Spleen (tissue), 11 donors: ENCODE results near the gene FAM204A. TPM values are rescaled to one million over a fixed set of nuclear protein-coding genes. Genes with fewer than 3 reads are reported as not detected.

ENCODE experiments used
- DNase-seq: peaks from one replicate; pipeline ENCODE4 v3.0.0-alpha.2; 2020
- H3K27ac ChIP-seq, 8 donors: fragments of 200-600 bp; sonication (generic) in 7 of 8; 1 replicate in 4 of 8; 2 replicates in 4 of 8; pipeline versions ENCODE4 v1.5.0 to v1.8.0; 2016 to 2021; ENCODE audit warnings: inconsistent platforms in 4 of 8, mild to moderate bottlenecking in 4 of 8, moderate library complexity in 1 of 8
- H3K27me3 ChIP-seq, 7 donors: fragments of 200-600 bp; sonication (generic) in 6 of 7; replicated peaks in 1 of 7; 1 replicate in 4 of 7; 2 replicates in 3 of 7; pipeline versions ENCODE4 v1.5.0 to v1.8.0; 2016 to 2021; ENCODE audit warnings: inconsistent platforms in 3 of 7, mild to moderate bottlenecking in 1 of 7
- H3K36me3 ChIP-seq, 6 donors: fragments of 200-600 bp; sonication (generic) in 5 of 6; 1 replicate in 4 of 6; 2 replicates in 2 of 6; pipeline versions ENCODE4 v1.5.0 to v1.8.0; 2016 to 2021; ENCODE audit warnings: inconsistent platforms in 2 of 6
- H3K4me1 ChIP-seq, 6 donors: fragments of 200-600 bp; sonication (generic) in 5 of 6; 1 replicate in 3 of 6; 2 replicates in 3 of 6; pipeline versions ENCODE4 v1.5.0 to v1.8.0; 2016 to 2021; ENCODE audit warnings: inconsistent platforms in 3 of 6
- H3K4me3 ChIP-seq, 8 donors: fragments of 200-600 bp; sonication (generic) in 7 of 8; 1 replicate in 4 of 8; 2 replicates in 4 of 8; pipeline versions ENCODE4 v1.5.0 to v1.8.0; 2016 to 2021; ENCODE audit warnings: inconsistent platforms in 4 of 8, mild to moderate bottlenecking in 4 of 8, moderate library complexity in 2 of 8
- H3K9me3 ChIP-seq, 8 donors: fragments of 200-600 bp; sonication (generic) in 7 of 8; 1 replicate in 4 of 8; 2 replicates in 4 of 8; pipeline versions ENCODE4 v1.5.0 to v1.8.0; 2016 to 2021; ENCODE audit warnings: inconsistent platforms in 4 of 8
- POLR2A ChIP-seq, 3 donors: fragments of 450-650 bp; IDR thresholded peaks; one replicate each; pipeline ENCODE4 v1.5.1; 2017; ENCODE audit warnings: antibody characterized with exemption in 3 of 3, mild to moderate bottlenecking in 1 of 3
- POLR2AphosphoS5 ChIP-seq, 3 donors: sonication (generic); formaldehyde crosslinking; IDR thresholded peaks; one replicate each; pipeline ENCODE4 v1.5.1; 2017; ENCODE audit warnings: antibody characterized with exemption in 3 of 3
- WGBS, 5 donors: extraction: QIAGEN DNeasy Blood & Tissue Kit in 3 of 5; methylation state at CpG; one replicate each; pipeline versions ENCODE4 v1.1.5 to v1.1.7; 2013 to 2018; 5-methylcytosine and 5-hydroxymethylcytosine counted together
- intact Hi-C: fragments of 100-400 bp; cut with DNase I; formaldehyde crosslinking; loops from one replicate; pipeline ENCODE4 v1.15.0; 2023; ENCODE audit warnings: low total_unique reads
- polyA plus RNA-seq, 3 donors: library from polyadenylated mRNA; stranded (reverse); fragments of 200-250 nt; gene quantifications; one replicate each; pipeline ENCODE4 v1.2.1, GENCODE V29; 2013
- total RNA-seq, 7 donors: library from RNA; depleted of rRNA in 3 of 7; stranded (reverse); fragments of >200 nt in 3 of 7; fragmentation: NEBNext Ultra II Directional in 4 of 7; extraction: Animal tissue kit (Norgen Biotek cat#: 25700) in 4 of 7; gene quantifications; one replicate each; pipeline versions ENCODE4 v1.1.0 to v1.2.1, GENCODE V29; 2016 to 2021
- TF ChIP-seq, protein P1 (sequence below), 11 experiments: fragments of 200-600 bp in 7 of 11; fragments of 450-650 bp in 4 of 11; sonication (generic) in 4 of 11; IDR thresholded peaks in 8 of 11; conservative IDR thresholded peaks in 3 of 11; 1 replicate in 7 of 11; 2 replicates in 4 of 11; pipeline versions ENCODE4 v1.4.0 to v1.8.0; 2016 to 2021; ENCODE audit warnings: antibody characterized with exemption in 11 of 11, inconsistent platforms in 4 of 11, mild to moderate bottlenecking in 1 of 11
- donor health status: healthy with polysubstance abuse.
- donor health status: DM: no; HTN: no; CAD: no; lungs with moderate emphysema.
- donor health status: DM: no; HTN: no; CAD: no.
- donor health status: Bipolar disorder and iron deficiency.
- donor health status: healthy.
- donor health status: DM: no; HTN: no; CAD: no.
- donor health status: DM: yes; HTN: yes; CAD: no.

FAM204A gene
- total and polyA plus RNA-seq, 10 donors, result 39.5 to 78.2 (median 54.2) TPM

DNA sequence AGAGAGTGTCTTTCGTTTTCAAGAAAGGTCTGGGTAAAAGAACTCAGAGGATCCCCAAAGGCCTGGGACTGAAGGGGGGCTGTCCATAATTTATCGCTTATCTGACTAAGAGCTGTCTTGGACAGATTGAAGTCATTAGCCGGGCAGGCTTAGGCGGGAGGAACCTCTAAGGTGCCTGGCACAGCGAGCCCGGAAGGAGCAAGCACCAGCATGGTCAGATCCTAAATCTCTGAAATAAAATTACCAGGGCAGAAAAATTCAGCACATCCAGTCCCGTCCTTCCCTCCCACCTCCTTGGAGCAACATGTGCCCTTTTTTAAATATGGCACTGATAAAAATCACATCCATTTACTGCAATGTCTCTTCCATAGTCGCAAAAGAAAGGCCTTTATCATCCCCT is 86.8 kb downstream of the FAM204A start:
- TF ChIP-seq POLR2A (IDR thresholded peaks at IDR 0.05) (no peak), POLR2AphosphoS5 (IDR thresholded peaks at IDR 0.05) (no peak)
- TF ChIP-seq, protein P1, sequence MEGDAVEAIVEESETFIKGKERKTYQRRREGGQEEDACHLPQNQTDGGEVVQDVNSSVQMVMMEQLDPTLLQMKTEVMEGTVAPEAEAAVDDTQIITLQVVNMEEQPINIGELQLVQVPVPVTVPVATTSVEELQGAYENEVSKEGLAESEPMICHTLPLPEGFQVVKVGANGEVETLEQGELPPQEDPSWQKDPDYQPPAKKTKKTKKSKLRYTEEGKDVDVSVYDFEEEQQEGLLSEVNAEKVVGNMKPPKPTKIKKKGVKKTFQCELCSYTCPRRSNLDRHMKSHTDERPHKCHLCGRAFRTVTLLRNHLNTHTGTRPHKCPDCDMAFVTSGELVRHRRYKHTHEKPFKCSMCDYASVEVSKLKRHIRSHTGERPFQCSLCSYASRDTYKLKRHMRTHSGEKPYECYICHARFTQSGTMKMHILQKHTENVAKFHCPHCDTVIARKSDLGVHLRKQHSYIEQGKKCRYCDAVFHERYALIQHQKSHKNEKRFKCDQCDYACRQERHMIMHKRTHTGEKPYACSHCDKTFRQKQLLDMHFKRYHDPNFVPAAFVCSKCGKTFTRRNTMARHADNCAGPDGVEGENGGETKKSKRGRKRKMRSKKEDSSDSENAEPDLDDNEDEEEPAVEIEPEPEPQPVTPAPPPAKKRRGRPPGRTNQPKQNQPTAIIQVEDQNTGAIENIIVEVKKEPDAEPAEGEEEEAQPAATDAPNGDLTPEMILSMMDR (IDR thresholded peaks at IDR 0.05 in 8 of 11, conservative IDR thresholded peaks at IDR 0.05 in 3 of 11), result no peak
- H3K36me3 ChIP-seq, result no peaks in the 10 kb centered on the region
- no peak overlapping the region for H3K4me3 ChIP-seq
- no peak overlapping the region for H3K27ac ChIP-seq
- intact Hi-C loops, result no loop called here
- H3K27me3 ChIP-seq, result peaks cover 0 to 78% (median 6%) of the 10 kb centered on the region in 7 donors
- WGBS, 5 donors, result 73 to 87% (median 79%) methylated on average over 8 of the region's 8 CpGs
- H3K4me1 ChIP-seq, result no peaks in the 10 kb centered on the region
- no peaks in the 10 kb centered on the region for H3K9me3 ChIP-seq
- no peak for DNase-seq

DNA sequence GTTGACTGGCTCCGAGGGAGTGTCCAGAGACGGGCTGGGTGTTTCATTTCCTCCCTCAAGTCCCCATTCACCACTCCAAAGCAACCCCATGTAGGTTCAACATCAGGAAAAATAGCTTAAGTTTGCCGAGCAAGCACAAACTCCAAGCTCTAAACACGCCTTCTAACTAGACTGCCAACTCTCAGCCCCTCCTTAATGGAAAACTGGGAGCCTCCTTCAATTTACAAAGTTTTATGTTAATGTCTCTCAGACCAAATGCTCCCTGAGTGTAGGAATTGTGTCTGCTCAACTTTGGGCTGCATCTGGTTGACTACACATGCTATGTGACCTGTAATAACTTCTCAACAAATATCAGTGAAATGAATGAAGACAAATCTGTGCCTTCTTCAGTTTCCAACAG is 87.5 kb downstream of the FAM204A start:
- Histone ChIP-seq H3K4me3 (no peak overlapping the region), H3K27ac (no peak overlapping the region), H3K36me3 (no peaks in the 10 kb centered on the region), H3K27me3 (peaks cover 0 to 78% (median 6%) of the 10 kb centered on the region in 7 donors), H3K4me1 (no peaks in the 10 kb centered on the region), H3K9me3 (no peaks in the 10 kb centered on the region)
- no peak for DNase-seq
- intact Hi-C loops, result no loop called here
- TF ChIP-seq POLR2AphosphoS5 (IDR thresholded peaks at IDR 0.05), result no peak
- TF ChIP-seq POLR2A (IDR thresholded peaks at IDR 0.05), result no peak
- TF ChIP-seq, protein P1 (IDR thresholded peaks at IDR 0.05 in 8 of 11, conservative IDR thresholded peaks at IDR 0.05 in 3 of 11), result no peak
- WGBS, 5 donors, result 64 to 72% (median 66%) methylated on average over 4 of the region's 4 CpGs

DNA sequence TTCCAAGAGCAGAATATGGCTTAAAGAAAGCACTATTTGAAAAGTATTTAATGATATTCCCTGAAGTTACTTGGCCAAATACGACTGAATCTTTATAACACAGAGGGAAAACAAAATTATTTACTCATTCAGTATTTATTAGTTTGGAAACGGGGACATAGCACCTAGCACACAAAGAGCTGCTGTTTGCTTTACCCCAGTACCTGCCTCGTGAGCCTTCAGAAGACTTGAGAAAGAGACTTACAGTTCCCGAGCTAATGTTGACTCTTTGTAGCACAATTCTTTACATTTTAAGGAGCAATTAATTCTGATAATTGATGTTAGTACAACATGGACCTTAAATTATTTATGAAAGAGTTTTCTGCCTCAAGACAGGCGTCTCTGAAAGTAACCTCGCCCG is 88.7 kb downstream of the FAM204A start:
- Histone ChIP-seq H3K27me3 (peaks cover 0 to 77% (median 0%) of the 10 kb centered on the region in 7 donors), H3K4me1 (no peaks in the 10 kb centered on the region), H3K27ac (no peak overlapping the region), H3K9me3 (no peaks in the 10 kb centered on the region), H3K4me3 (no peak overlapping the region), H3K36me3 (no peaks in the 10 kb centered on the region)
- intact Hi-C loops, result no loop called here
- 68 to 84% (median 79%) methylated on average over 7 of the region's 7 CpGs for WGBS, 5 donors
- TF ChIP-seq POLR2A (IDR thresholded peaks at IDR 0.05) (no peak), POLR2AphosphoS5 (IDR thresholded peaks at IDR 0.05) (no peak)
- TF ChIP-seq, protein P1 (IDR thresholded peaks at IDR 0.05 in 8 of 11, conservative IDR thresholded peaks at IDR 0.05 in 3 of 11), result no peak
- no peak for DNase-seq

DNA sequence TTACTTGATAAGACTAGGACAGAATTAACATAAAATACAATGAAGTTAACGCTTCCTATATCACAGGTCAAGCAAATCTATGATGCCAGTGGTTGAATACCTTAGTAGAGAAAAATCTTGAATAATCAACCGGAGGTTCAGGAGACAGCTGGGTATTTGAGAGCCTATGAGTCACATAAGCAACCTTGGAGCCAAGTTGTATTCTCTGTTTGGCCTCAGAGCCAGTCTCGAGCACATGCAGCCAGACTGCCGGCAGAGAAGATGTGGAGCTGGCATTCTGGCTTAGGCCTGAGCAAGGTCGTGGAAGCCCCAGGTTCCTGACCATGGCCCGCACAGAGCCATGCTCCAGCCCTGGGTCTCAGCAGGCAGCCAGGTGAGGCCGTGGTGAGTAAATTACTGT is 90.3 kb downstream of the FAM204A start:
- Histone ChIP-seq H3K27me3 (peaks cover 0 to 80% (median 8%) of the 10 kb centered on the region in 7 donors), H3K4me1 (no peaks in the 10 kb centered on the region), H3K36me3 (no peaks in the 10 kb centered on the region), H3K9me3 (no peaks in the 10 kb centered on the region), H3K27ac (no peak overlapping the region), H3K4me3 (no peak overlapping the region)
- TF ChIP-seq, protein P1 (IDR thresholded peaks at IDR 0.05 in 8 of 11, conservative IDR thresholded peaks at IDR 0.05 in 3 of 11), result no peak
- no peak for TF ChIP-seq POLR2A (IDR thresholded peaks at IDR 0.05)
- no peak for TF ChIP-seq POLR2AphosphoS5 (IDR thresholded peaks at IDR 0.05)
- intact Hi-C loops, result no loop called here
- DNase-seq, result no peak
- WGBS, 5 donors, result 75 to 86% (median 80%) methylated on average over 7 of the region's 7 CpGs
